Measurements from ENCODE around the gene PRKCQ.
"Not testable (repeated sequence)": the region's sequence is repeated elsewhere in the genome, so short reads cannot be mapped to it uniquely, and the experiment has no call there.

The PRKCQ gene

DNA sequence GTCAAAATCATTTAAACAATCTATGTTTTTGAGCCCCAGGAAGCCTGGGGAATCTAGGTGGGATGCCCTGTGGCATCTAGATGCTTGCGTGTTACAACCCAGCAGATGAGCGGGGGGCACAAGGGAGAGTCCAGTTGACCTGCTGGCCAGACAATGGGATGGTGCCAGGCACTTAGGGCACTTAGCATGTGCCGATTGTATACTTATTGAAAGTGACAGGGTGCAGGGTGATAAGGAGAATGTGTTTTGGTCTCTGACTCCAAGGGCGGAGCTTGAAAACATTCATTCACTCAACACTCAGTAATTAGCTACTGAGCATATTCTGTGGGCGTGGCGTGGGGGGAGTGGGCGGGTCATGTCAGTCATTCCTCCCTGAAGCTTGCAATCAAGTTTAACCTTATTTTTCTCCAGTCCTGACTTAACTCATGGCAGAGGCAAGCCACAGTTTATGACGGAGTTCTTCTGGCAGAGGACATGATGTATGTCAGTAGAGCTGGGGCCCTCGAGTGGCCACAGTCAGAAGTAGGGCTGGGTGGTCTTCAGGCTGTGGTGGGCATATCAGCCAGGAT lies 115.1 kb downstream of the PRKCQ start:
- H3K4me1 ChIP-seq (ENCODE audit: control insufficient read depth, insufficient read depth, low read length): no peaks in the 10 kb centered on the region
- no peak for DNase-seq (ENCODE audit: low read depth)
- no peaks in the 10 kb centered on the region for H3K36me3 ChIP-seq (ENCODE audit: control insufficient read depth, insufficient read depth, low read length, severe bottlenecking)
- H3K27me3 ChIP-seq (replicated peaks; ENCODE audit: control insufficient read depth, insufficient read depth, low read length): peaks cover 15% of the 10 kb centered on the region
- H3K9me3 ChIP-seq (ENCODE audit: control insufficient read depth, low read length): peaks cover 7% of the 10 kb centered on the region
- no peak overlapping the region for H3K9ac ChIP-seq (ENCODE audit: low read length)
- no peak overlapping the region for H3K4me3 ChIP-seq (ENCODE audit: low read length)

- H3K27me3 ChIP-seq (replicated peaks; ENCODE audit: control insufficient read depth, insufficient read depth, low read length): peaks cover 13% of the 10 kb centered on the region
- H3K4me3 ChIP-seq (ENCODE audit: low read length): no peak overlapping the region
- H3K4me1 ChIP-seq (ENCODE audit: control insufficient read depth, insufficient read depth, low read length): no peaks in the 10 kb centered on the region
- peaks cover 3% of the 10 kb centered on the region for H3K9me3 ChIP-seq (ENCODE audit: control insufficient read depth, low read length)
- H3K9ac ChIP-seq (ENCODE audit: low read length): no peak overlapping the region
- H3K36me3 ChIP-seq (ENCODE audit: control insufficient read depth, insufficient read depth, low read length, severe bottlenecking): no peaks in the 10 kb centered on the region
- DNase-seq (ENCODE audit: low read depth): no peak
Observed at GRCh38 chr10:6463366-6463765, 116.7 kb downstream of the PRKCQ start.

DNA sequence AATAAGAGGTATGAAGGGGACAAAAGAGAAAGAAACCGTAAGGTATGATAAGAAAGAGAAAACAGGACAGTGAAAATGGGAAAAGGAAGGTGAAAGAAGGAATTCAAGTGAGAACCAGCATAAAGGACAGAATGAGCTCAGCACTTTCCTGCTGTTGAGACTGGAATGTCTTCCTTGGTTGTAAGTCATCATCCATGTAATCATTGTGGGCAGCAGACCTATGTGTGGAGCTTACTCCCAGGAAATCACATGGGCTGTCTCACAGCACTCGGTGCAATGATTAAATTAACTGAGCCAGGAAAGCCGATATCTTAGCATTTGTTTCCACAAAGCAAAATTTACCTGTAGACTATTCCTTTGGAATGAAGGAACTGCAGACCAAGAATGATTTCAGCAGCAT lies 118.1 kb downstream of the PRKCQ start:
- DNase-seq (ENCODE audit: low read depth): no peak
- Histone ChIP-seq H3K4me3 (ENCODE audit: low read length) (no peak overlapping the region), H3K9ac (ENCODE audit: low read length) (no peak overlapping the region), H3K27me3 (replicated peaks; ENCODE audit: control insufficient read depth, insufficient read depth, low read length) (peaks cover 13% of the 10 kb centered on the region), H3K4me1 (ENCODE audit: control insufficient read depth, insufficient read depth, low read length) (no peaks in the 10 kb centered on the region), H3K9me3 (ENCODE audit: control insufficient read depth, low read length) (peaks cover 3% of the 10 kb centered on the region), H3K36me3 (ENCODE audit: control insufficient read depth, insufficient read depth, low read length, severe bottlenecking) (no peaks in the 10 kb centered on the region)

- DNase-seq (ENCODE audit: low read depth): no peak
- H3K9me3 ChIP-seq (ENCODE audit: control insufficient read depth, low read length): peaks cover 3% of the 10 kb centered on the region
- H3K27me3 ChIP-seq (replicated peaks; ENCODE audit: control insufficient read depth, insufficient read depth, low read length): peaks cover 5% of the 10 kb centered on the region
- no peaks in the 10 kb centered on the region for H3K4me1 ChIP-seq (ENCODE audit: control insufficient read depth, insufficient read depth, low read length)
- H3K36me3 ChIP-seq (ENCODE audit: control insufficient read depth, insufficient read depth, low read length, severe bottlenecking): no peaks in the 10 kb centered on the region
- H3K9ac ChIP-seq (ENCODE audit: low read length): no peak overlapping the region
- H3K4me3 ChIP-seq (ENCODE audit: low read length): no peak overlapping the region
Observed at GRCh38 chr10:6460861-6461409, 119.1 kb downstream of the PRKCQ start.

DNA sequence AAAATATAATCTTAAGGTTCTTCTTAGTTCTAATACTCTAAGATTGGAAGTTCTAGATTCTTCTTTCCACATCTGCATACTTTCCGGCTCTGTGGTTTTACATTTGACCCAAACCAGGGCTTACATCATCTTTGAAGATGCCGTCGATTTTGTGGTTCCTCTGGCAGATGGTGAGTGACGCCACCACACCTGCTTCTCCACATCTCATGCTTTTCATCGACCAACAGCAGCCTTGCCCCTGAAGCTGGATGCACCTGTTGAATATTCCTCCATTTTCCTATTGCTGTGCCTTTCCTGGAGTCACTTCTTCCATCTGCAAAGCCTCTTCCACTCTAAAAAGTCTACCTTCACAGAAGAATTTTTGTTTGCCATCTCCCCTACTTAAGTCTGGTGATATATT lies 121.3 kb downstream of the PRKCQ start:
- Histone ChIP-seq H3K27me3 (replicated peaks; ENCODE audit: control insufficient read depth, insufficient read depth, low read length) (peaks cover under 1% of the 10 kb centered on the region), H3K4me1 (ENCODE audit: control insufficient read depth, insufficient read depth, low read length) (no peaks in the 10 kb centered on the region), H3K36me3 (ENCODE audit: control insufficient read depth, insufficient read depth, low read length, severe bottlenecking) (no peaks in the 10 kb centered on the region), H3K9ac (ENCODE audit: low read length) (no peak overlapping the region), H3K4me3 (ENCODE audit: low read length) (no peak overlapping the region), H3K9me3 (ENCODE audit: control insufficient read depth, low read length) (peaks cover 17% of the 10 kb centered on the region)
- no peak for DNase-seq (ENCODE audit: low read depth)

DNA sequence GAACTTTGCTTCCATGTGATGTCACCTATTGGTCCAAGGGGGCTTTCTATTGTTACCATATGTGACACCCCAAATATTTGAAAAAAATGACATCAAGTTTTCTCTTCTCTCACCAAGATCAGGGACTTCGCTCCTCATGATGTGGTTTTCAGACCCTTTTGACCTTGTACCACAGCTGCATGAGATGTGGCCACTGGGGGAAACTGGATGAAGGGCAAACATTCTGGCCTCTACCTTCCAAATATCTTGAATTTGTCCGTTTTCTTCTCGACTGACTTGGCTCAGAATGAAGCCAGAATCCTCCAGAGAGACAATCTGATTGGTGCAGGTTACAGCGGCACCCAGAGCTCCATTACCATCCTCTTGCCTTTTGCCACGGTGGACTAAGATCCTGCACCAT lies 122.7 kb downstream of the PRKCQ start:
- Histone ChIP-seq H3K4me3 (ENCODE audit: low read length) (no peak overlapping the region), H3K27me3 (replicated peaks; ENCODE audit: control insufficient read depth, insufficient read depth, low read length) (no peaks in the 10 kb centered on the region), H3K4me1 (ENCODE audit: control insufficient read depth, insufficient read depth, low read length) (no peaks in the 10 kb centered on the region), H3K9ac (ENCODE audit: low read length) (no peak overlapping the region), H3K9me3 (ENCODE audit: control insufficient read depth, low read length) (peaks cover 17% of the 10 kb centered on the region), H3K36me3 (ENCODE audit: control insufficient read depth, insufficient read depth, low read length, severe bottlenecking) (no peaks in the 10 kb centered on the region)
- DNase-seq (ENCODE audit: low read depth): no peak

DNA sequence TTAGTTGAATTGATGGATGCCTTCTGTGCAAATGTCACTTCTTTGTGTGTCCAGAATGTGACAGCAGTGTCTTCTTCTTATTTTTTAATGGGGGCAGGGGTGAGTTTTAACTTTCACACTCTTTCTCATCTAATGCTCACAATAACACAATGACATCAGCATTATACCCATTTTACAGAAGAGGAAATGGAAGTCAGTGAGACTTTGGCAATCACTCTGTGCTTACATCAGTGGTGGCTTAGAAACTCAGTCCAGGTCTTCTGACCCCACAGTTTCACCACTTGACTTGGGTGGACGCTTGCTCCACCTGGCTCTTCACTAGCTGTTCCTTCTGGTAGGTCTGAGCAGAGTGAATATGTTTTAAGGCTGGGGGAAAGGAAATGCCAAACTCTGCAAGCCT lies 124.0 kb downstream of the PRKCQ start:
- peaks cover 17% of the 10 kb centered on the region for H3K9me3 ChIP-seq (ENCODE audit: control insufficient read depth, low read length)
- H3K27me3 ChIP-seq (replicated peaks; ENCODE audit: control insufficient read depth, insufficient read depth, low read length): no peaks in the 10 kb centered on the region
- H3K36me3 ChIP-seq (ENCODE audit: control insufficient read depth, insufficient read depth, low read length, severe bottlenecking): no peaks in the 10 kb centered on the region
- H3K4me3 ChIP-seq (ENCODE audit: low read length): no peak overlapping the region
- no peak for DNase-seq (ENCODE audit: low read depth)
- H3K9ac ChIP-seq (ENCODE audit: low read length): no peak overlapping the region
- no peaks in the 10 kb centered on the region for H3K4me1 ChIP-seq (ENCODE audit: control insufficient read depth, insufficient read depth, low read length)

GRCh38 chr10:6455592-6455991 lies 124.5 kb downstream of the PRKCQ start:
- Histone ChIP-seq H3K4me1 (ENCODE audit: control insufficient read depth, insufficient read depth, low read length) (no peaks in the 10 kb centered on the region), H3K27me3 (replicated peaks; ENCODE audit: control insufficient read depth, insufficient read depth, low read length) (no peaks in the 10 kb centered on the region), H3K36me3 (ENCODE audit: control insufficient read depth, insufficient read depth, low read length, severe bottlenecking) (no peaks in the 10 kb centered on the region), H3K4me3 (ENCODE audit: low read length) (no peak overlapping the region), H3K9me3 (ENCODE audit: control insufficient read depth, low read length) (peaks cover 17% of the 10 kb centered on the region), H3K9ac (ENCODE audit: low read length) (no peak overlapping the region)
- DNase-seq (ENCODE audit: low read depth): no peak

DNA sequence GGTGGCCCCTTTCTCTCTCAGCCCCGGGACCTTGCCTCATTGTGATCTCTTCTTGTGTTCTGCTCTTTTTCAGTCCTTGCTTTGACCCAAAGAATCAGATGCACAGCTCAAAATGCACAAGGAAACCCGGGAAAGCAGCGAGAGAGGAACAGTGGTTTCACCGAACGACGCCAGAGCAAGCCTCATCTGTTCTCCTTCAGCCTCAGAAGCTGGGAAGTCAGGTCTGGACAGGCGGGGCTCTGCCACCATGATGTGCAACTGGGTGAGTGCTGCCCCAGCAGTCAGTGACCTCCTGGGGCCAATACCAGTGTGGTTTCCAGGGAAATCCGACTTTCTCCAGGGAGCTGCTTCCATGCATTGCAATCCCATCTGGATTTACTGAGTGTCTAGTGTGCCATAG lies 133.4 kb downstream of the PRKCQ start:
- Histone ChIP-seq H3K36me3 (ENCODE audit: control insufficient read depth, insufficient read depth, low read length, severe bottlenecking) (no peaks in the 10 kb centered on the region), H3K9me3 (ENCODE audit: control insufficient read depth, low read length) (no peaks in the 10 kb centered on the region), H3K4me3 (ENCODE audit: low read length) (no peak overlapping the region), H3K9ac (ENCODE audit: low read length) (no peak overlapping the region), H3K27me3 (replicated peaks; ENCODE audit: control insufficient read depth, insufficient read depth, low read length) (peaks cover 16% of the 10 kb centered on the region), H3K4me1 (ENCODE audit: control insufficient read depth, insufficient read depth, low read length) (peaks cover 3% of the 10 kb centered on the region)
- no peak for DNase-seq (ENCODE audit: low read depth)

DNA sequence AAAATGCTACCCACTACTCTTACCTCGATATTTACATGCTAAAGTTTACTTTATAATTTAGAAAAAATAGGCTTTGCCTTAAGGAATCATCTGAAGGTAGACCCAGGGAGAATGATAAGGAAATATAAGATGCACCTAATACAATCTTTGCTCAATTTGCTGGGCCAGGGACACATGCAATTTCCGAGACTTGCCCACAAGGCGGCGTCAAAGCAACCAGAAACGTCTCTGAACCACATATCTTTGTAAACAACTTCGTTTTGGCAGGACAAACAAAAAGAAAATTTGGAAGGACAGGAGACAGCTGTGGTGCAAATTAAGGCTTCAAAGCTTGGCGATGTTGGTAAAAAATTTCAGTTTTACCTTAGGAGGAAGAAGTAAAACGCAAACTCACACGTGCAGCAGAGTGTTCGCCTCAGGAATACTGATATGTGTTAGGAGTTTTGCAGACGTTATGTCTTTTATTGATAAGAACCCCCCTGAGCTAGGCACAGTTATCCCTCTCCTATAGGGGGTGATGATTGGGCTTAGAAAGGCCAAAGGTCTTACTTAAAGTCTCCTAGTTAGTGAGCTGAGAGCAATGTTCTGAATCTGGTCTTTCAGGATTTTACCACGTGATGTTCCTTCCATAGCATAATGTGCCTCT lies 134.3 kb downstream of the PRKCQ start:
- H3K9ac ChIP-seq (ENCODE audit: low read length): no peak overlapping the region
- H3K36me3 ChIP-seq (ENCODE audit: control insufficient read depth, insufficient read depth, low read length, severe bottlenecking): no peaks in the 10 kb centered on the region
- peak; percentile 73 for DNase-seq (ENCODE audit: low read depth)
- H3K27me3 ChIP-seq (replicated peaks; ENCODE audit: control insufficient read depth, insufficient read depth, low read length): peaks cover 16% of the 10 kb centered on the region
- H3K4me3 ChIP-seq (ENCODE audit: low read length): no peak overlapping the region
- H3K4me1 ChIP-seq (ENCODE audit: control insufficient read depth, insufficient read depth, low read length): peaks cover 3% of the 10 kb centered on the region
- no peaks in the 10 kb centered on the region for H3K9me3 ChIP-seq (ENCODE audit: control insufficient read depth, low read length)

DNA sequence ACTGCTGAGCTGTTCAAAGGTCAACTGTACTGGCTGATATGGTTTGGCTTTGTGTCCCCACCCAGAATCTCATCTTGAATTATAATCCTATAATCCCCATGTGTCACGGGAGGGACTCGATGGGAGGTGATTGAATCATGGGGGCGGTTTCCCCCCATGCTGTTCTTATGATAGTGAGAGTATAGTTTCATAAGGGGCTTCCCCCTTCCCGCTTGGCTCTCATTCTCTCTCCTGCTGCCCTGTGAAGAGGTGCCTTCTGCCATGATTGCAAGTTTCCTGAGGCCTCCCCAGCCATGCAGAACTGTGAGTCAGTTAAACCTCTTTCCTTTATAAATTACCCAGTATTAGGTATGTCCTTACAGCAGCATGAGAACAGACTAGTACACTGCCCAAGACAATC lies 140.2 kb downstream of the PRKCQ start:
- H3K36me3 ChIP-seq (ENCODE audit: control insufficient read depth, insufficient read depth, low read length, severe bottlenecking); H3K9ac ChIP-seq (ENCODE audit: low read length); H3K4me3 ChIP-seq (ENCODE audit: low read length); DNase-seq (ENCODE audit: low read depth); H3K9me3 ChIP-seq (ENCODE audit: control insufficient read depth, low read length); H3K4me1 ChIP-seq (ENCODE audit: control insufficient read depth, insufficient read depth, low read length); H3K27me3 ChIP-seq (replicated peaks; ENCODE audit: control insufficient read depth, insufficient read depth, low read length): not testable (repeated sequence)

GRCh38 chr10:6431861-6432260 lies 148.2 kb downstream of the PRKCQ start:
- Histone ChIP-seq H3K9me3 (ENCODE audit: control insufficient read depth, low read length) (peaks cover 8% of the 10 kb centered on the region), H3K36me3 (ENCODE audit: control insufficient read depth, insufficient read depth, low read length, severe bottlenecking) (no peaks in the 10 kb centered on the region), H3K27me3 (replicated peaks; ENCODE audit: control insufficient read depth, insufficient read depth, low read length) (peaks cover 43% of the 10 kb centered on the region), H3K9ac (ENCODE audit: low read length) (no peak overlapping the region), H3K4me3 (ENCODE audit: low read length) (no peak overlapping the region), H3K4me1 (ENCODE audit: control insufficient read depth, insufficient read depth, low read length) (no peaks in the 10 kb centered on the region)
- no peak for DNase-seq (ENCODE audit: low read depth)

All from adipocyte (in vitro differentiated cells).